SK-MEL-5 (cell line): ENCODE measurements around the gene TBC1D22A. TPM values are rescaled to one million over a fixed set of nuclear protein-coding genes. Genes with fewer than 3 reads are reported as not detected.

Experiments
- DNase-seq: peaks from one replicate; pipeline ENCODE4 v3.0.0-alpha.2; 2016; ENCODE audit warnings: low read depth, low spot score
- in situ Hi-C: cut with HindIII; loops from 2 replicates; pipeline ENCODE4 v1.10.0; 2016; ENCODE audit warnings: low sequenced_read_pairs, high pct_unique_total_duplicates, low pct_unique_long_range_greater_than_20kb
- total RNA-seq: library from RNA; depleted of rRNA; stranded (reverse); fragments of >200 nt; shearing (Covaris generic); gene quantifications from 2 replicates; pipeline ENCODE4 v1.2.3, GENCODE V29; 2014

TBC1D22A gene
- total RNA-seq, 1 experiment from 2014 or later, result 14.4 TPM

- peak; percentile 22 for DNase-seq
- in situ Hi-C loops, result no loop called here
These were observed 172.5 kb downstream of the TBC1D22A start for GRCh38 chr22:46934746-46935491.

GRCh38 chr22:46935506-46936377 lies 173.3 kb downstream of the TBC1D22A start:
- in situ Hi-C loops, result no loop called here
- DNase-seq, result no peak

- DNase-seq, result no peak
- in situ Hi-C loops, result no loop called here
These were observed 174.0 kb downstream of the TBC1D22A start for GRCh38 chr22:46936378-46936903.

GRCh38 chr22:46937185-46937584 lies 174.7 kb downstream of the TBC1D22A start:
- DNase-seq, result no peak
- in situ Hi-C loops, result no loop called here

- in situ Hi-C loops, result no loop called here
- no peak for DNase-seq
These were observed 175.5 kb downstream of the TBC1D22A start for GRCh38 chr22:46937939-46938338.

GRCh38 chr22:46941968-46942798 lies 179.7 kb downstream of the TBC1D22A start:
- in situ Hi-C loops, result no loop called here
- no peak for DNase-seq

GRCh38 chr22:46942799-46943785 lies 180.6 kb downstream of the TBC1D22A start:
- DNase-seq, result no peak
- in situ Hi-C loops, result no loop called here

GRCh38 chr22:46945481-46945880 lies 183.0 kb downstream of the TBC1D22A start:
- in situ Hi-C loops, result no loop called here
- no peak for DNase-seq

GRCh38 chr22:46946383-46946962 lies 184.0 kb downstream of the TBC1D22A start:
- no peak for DNase-seq
- in situ Hi-C loops, result no loop called here

- no peak for DNase-seq
- in situ Hi-C loops, result no loop called here
These were observed 185.2 kb downstream of the TBC1D22A start for GRCh38 chr22:46947516-46948257.

- in situ Hi-C loops, result no loop called here
- no peak for DNase-seq
These were observed 186.1 kb downstream of the TBC1D22A start for GRCh38 chr22:46948411-46949144.

- no peak for DNase-seq
These were observed 188.9 kb downstream of the TBC1D22A start for GRCh38 chr22:46951350-46951749.

GRCh38 chr22:46951973-46952372 lies 189.5 kb downstream of the TBC1D22A start:
- DNase-seq, result no peak
- in situ Hi-C loops, result no loop called here

More at GRCh38 chr22:46951350-46951749, 188.9 kb downstream of the TBC1D22A start:
- in situ Hi-C loops, result no loop called here

- no peak for DNase-seq
- in situ Hi-C loops, result no loop called here
These were observed 191.7 kb downstream of the TBC1D22A start for GRCh38 chr22:46953968-46954765.
